ENCODE results near the gene UCP2.

Gene UCP2

GRCh38 chr11:73931951-73932350 is 50.7 kb downstream of the UCP2 start:
- H3K9ac ChIP-seq (ENCODE audit: low read depth, low read length, poor library complexity) = no peak overlapping the region
- no peaks in the 10 kb centered on the region for H3K27me3 ChIP-seq (ENCODE audit: control insufficient read depth in 3 of 3, insufficient read depth in 3 of 3, low read depth in 1 of 3, low read length in 3 of 3)
- H3K4me1 ChIP-seq (ENCODE audit: control insufficient read depth in 2 of 2, insufficient read depth in 1 of 2, low read depth in 1 of 2, low read length in 2 of 2) = peaks cover 0 to 2% of the 10 kb centered on the region in 2 donors
- no peaks in the 10 kb centered on the region for H3K9me3 ChIP-seq (replicated peaks in 1 of 2; ENCODE audit: control insufficient read depth in 2 of 2, insufficient read depth in 1 of 2, low read depth in 1 of 2, low read length in 2 of 2)
- H3K18ac ChIP-seq (ENCODE audit: low read length) = no peak overlapping the region
- WGBS, 2 donors (ENCODE audit: extremely low coverage in 2 of 2, insufficient read length in 2 of 2, insufficient replicate concordance in 1 of 2) = no CpG with 5 or more reads among the region's 6 CpGs
- no peak overlapping the region for H4K8ac ChIP-seq (ENCODE audit: low read depth, low read length)
- no peak overlapping the region for H3K27ac ChIP-seq (replicated peaks; ENCODE audit: low read length)
- H4K91ac ChIP-seq (ENCODE audit: low read depth, low read length, poor library complexity) = no peak overlapping the region
- H2BK15ac ChIP-seq (ENCODE audit: low read length) = no peak overlapping the region
- peaks cover 14 to 64% of the 10 kb centered on the region in 2 donors for H3K36me3 ChIP-seq (replicated peaks in 1 of 2; ENCODE audit: control insufficient read depth in 2 of 2, insufficient read depth in 2 of 2, low read length in 2 of 2)
- no peaks in the 10 kb centered on the region for H3K79me1 ChIP-seq (ENCODE audit: low read depth, low read length)
- DNase-seq (ENCODE audit: low spot score) = no peak
- H3K4me2 ChIP-seq (ENCODE audit: insufficient read depth, low read length, poor library complexity, severe bottlenecking) = no peak overlapping the region
- H2AK5ac ChIP-seq (ENCODE audit: low read depth, low read length) = no peak overlapping the region
- H3K4ac ChIP-seq (ENCODE audit: low read length) = no peak overlapping the region
- no peak overlapping the region for H3K14ac ChIP-seq (ENCODE audit: low read length)
- no peak overlapping the region for H2BK12ac ChIP-seq (ENCODE audit: low read length)
- no peak overlapping the region for H2AFZ ChIP-seq (ENCODE audit: low read length)
- H2BK120ac ChIP-seq (ENCODE audit: low read depth, low read length) = no peak overlapping the region
- no peak overlapping the region for H3K4me3 ChIP-seq (ENCODE audit: low read length in 2 of 2)
- no peak overlapping the region for H3K23ac ChIP-seq (ENCODE audit: low read depth, low read length, poor library complexity)
- no peak overlapping the region for H2BK5ac ChIP-seq (ENCODE audit: low read length)

- Histone ChIP-seq H3K18ac (ENCODE audit: low read length) (no peak overlapping the region), H3K79me1 (ENCODE audit: low read depth, low read length) (no peaks in the 10 kb centered on the region), H3K4me3 (ENCODE audit: low read length in 2 of 2) (no peak overlapping the region), H3K27ac (replicated peaks; ENCODE audit: low read length) (peak overlapping the region; percentile 56), H3K4ac (ENCODE audit: low read length) (no peak overlapping the region), H3K27me3 (ENCODE audit: control insufficient read depth in 3 of 3, insufficient read depth in 3 of 3, low read depth in 1 of 3, low read length in 3 of 3) (no peaks in the 10 kb centered on the region), H3K14ac (ENCODE audit: low read length) (no peak overlapping the region), H2BK12ac (ENCODE audit: low read length) (no peak overlapping the region), H3K9ac (ENCODE audit: low read depth, low read length, poor library complexity) (no peak overlapping the region), H3K4me2 (ENCODE audit: insufficient read depth, low read length, poor library complexity, severe bottlenecking) (no peak overlapping the region), H4K91ac (ENCODE audit: low read depth, low read length, poor library complexity) (no peak overlapping the region), H3K36me3 (replicated peaks in 1 of 2; ENCODE audit: control insufficient read depth in 2 of 2, insufficient read depth in 2 of 2, low read length in 2 of 2) (peaks cover 14 to 69% of the 10 kb centered on the region in 2 donors), H3K23ac (ENCODE audit: low read depth, low read length, poor library complexity) (no peak overlapping the region), H2BK120ac (ENCODE audit: low read depth, low read length) (no peak overlapping the region), H2AFZ (ENCODE audit: low read length) (peak overlapping the region; percentile 46), H2AK5ac (ENCODE audit: low read depth, low read length) (no peak overlapping the region), H2BK5ac (ENCODE audit: low read length) (no peak overlapping the region), H3K9me3 (replicated peaks in 1 of 2; ENCODE audit: control insufficient read depth in 2 of 2, insufficient read depth in 1 of 2, low read depth in 1 of 2, low read length in 2 of 2) (no peaks in the 10 kb centered on the region), H4K8ac (ENCODE audit: low read depth, low read length) (no peak overlapping the region), H3K4me1 (ENCODE audit: control insufficient read depth in 2 of 2, insufficient read depth in 1 of 2, low read depth in 1 of 2, low read length in 2 of 2) (peaks cover 0 to 2% of the 10 kb centered on the region in 2 donors), H2BK15ac (ENCODE audit: low read length) (no peak overlapping the region)
- no CpG with 5 or more reads among the region's 7 CpGs for WGBS, 2 donors (ENCODE audit: extremely low coverage in 2 of 2, insufficient read length in 2 of 2, insufficient replicate concordance in 1 of 2)
- peak; percentile 72 for DNase-seq (ENCODE audit: low spot score)
Observed at GRCh38 chr11:73931039-73931645, 51.5 kb downstream of the UCP2 start.

- Histone ChIP-seq H2AK5ac (ENCODE audit: low read depth, low read length) (no peak overlapping the region), H3K27me3 (ENCODE audit: control insufficient read depth in 3 of 3, insufficient read depth in 3 of 3, low read depth in 1 of 3, low read length in 3 of 3) (no peaks in the 10 kb centered on the region), H3K36me3 (replicated peaks in 1 of 2; ENCODE audit: control insufficient read depth in 2 of 2, insufficient read depth in 2 of 2, low read length in 2 of 2) (peaks cover 16 to 75% of the 10 kb centered on the region in 2 donors), H2BK120ac (ENCODE audit: low read depth, low read length) (no peak overlapping the region), H4K8ac (ENCODE audit: low read depth, low read length) (no peak overlapping the region), H3K18ac (ENCODE audit: low read length) (no peak overlapping the region), H3K27ac (replicated peaks; ENCODE audit: low read length) (no peak overlapping the region), H3K9me3 (replicated peaks in 1 of 2; ENCODE audit: control insufficient read depth in 2 of 2, insufficient read depth in 1 of 2, low read depth in 1 of 2, low read length in 2 of 2) (no peaks in the 10 kb centered on the region), H3K4me3 (ENCODE audit: low read length in 2 of 2) (no peak overlapping the region), H3K4me2 (ENCODE audit: insufficient read depth, low read length, poor library complexity, severe bottlenecking) (no peak overlapping the region), H2BK5ac (ENCODE audit: low read length) (no peak overlapping the region), H3K9ac (ENCODE audit: low read depth, low read length, poor library complexity) (no peak overlapping the region), H4K91ac (ENCODE audit: low read depth, low read length, poor library complexity) (no peak overlapping the region), H3K23ac (ENCODE audit: low read depth, low read length, poor library complexity) (no peak overlapping the region), H2AFZ (ENCODE audit: low read length) (no peak overlapping the region), H3K4me1 (ENCODE audit: control insufficient read depth in 2 of 2, insufficient read depth in 1 of 2, low read depth in 1 of 2, low read length in 2 of 2) (peaks cover 0 to 2% of the 10 kb centered on the region in 2 donors), H2BK15ac (ENCODE audit: low read length) (no peak overlapping the region), H3K79me1 (ENCODE audit: low read depth, low read length) (no peaks in the 10 kb centered on the region), H2BK12ac (ENCODE audit: low read length) (no peak overlapping the region), H3K14ac (ENCODE audit: low read length) (no peak overlapping the region), H3K4ac (ENCODE audit: low read length) (no peak overlapping the region)
- DNase-seq (ENCODE audit: low spot score) = no peak
- no CpG with 5 or more reads among the region's 2 CpGs for WGBS, 2 donors (ENCODE audit: extremely low coverage in 2 of 2, insufficient read length in 2 of 2, insufficient replicate concordance in 1 of 2)
Observed at GRCh38 chr11:73929388-73929787, 53.3 kb downstream of the UCP2 start.
